Colon (tissue), 2 donors: ENCODE measurements around the gene SDK2.

Source experiments
- FAIRE-seq: peaks from 2 replicates; lab custom pipeline; 2012; peaks lifted over from hg19 to GRCh38; lab: Jason Lieb, UNC
- donor health status: control.
- donor health status: control.

The SDK2 gene, protein sequence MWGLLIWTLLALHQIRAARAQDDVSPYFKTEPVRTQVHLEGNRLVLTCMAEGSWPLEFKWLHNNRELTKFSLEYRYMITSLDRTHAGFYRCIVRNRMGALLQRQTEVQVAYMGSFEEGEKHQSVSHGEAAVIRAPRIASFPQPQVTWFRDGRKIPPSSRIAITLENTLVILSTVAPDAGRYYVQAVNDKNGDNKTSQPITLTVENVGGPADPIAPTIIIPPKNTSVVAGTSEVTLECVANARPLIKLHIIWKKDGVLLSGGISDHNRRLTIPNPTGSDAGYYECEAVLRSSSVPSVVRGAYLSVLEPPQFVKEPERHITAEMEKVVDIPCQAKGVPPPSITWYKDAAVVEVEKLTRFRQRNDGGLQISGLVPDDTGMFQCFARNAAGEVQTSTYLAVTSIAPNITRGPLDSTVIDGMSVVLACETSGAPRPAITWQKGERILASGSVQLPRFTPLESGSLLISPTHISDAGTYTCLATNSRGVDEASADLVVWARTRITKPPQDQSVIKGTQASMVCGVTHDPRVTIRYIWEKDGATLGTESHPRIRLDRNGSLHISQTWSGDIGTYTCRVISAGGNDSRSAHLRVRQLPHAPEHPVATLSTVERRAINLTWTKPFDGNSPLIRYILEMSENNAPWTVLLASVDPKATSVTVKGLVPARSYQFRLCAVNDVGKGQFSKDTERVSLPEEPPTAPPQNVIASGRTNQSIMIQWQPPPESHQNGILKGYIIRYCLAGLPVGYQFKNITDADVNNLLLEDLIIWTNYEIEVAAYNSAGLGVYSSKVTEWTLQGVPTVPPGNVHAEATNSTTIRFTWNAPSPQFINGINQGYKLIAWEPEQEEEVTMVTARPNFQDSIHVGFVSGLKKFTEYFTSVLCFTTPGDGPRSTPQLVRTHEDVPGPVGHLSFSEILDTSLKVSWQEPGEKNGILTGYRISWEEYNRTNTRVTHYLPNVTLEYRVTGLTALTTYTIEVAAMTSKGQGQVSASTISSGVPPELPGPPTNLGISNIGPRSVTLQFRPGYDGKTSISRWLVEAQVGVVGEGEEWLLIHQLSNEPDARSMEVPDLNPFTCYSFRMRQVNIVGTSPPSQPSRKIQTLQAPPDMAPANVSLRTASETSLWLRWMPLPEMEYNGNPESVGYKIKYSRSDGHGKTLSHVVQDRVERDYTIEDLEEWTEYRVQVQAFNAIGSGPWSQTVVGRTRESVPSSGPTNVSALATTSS (N-terminal part only)

DNA sequence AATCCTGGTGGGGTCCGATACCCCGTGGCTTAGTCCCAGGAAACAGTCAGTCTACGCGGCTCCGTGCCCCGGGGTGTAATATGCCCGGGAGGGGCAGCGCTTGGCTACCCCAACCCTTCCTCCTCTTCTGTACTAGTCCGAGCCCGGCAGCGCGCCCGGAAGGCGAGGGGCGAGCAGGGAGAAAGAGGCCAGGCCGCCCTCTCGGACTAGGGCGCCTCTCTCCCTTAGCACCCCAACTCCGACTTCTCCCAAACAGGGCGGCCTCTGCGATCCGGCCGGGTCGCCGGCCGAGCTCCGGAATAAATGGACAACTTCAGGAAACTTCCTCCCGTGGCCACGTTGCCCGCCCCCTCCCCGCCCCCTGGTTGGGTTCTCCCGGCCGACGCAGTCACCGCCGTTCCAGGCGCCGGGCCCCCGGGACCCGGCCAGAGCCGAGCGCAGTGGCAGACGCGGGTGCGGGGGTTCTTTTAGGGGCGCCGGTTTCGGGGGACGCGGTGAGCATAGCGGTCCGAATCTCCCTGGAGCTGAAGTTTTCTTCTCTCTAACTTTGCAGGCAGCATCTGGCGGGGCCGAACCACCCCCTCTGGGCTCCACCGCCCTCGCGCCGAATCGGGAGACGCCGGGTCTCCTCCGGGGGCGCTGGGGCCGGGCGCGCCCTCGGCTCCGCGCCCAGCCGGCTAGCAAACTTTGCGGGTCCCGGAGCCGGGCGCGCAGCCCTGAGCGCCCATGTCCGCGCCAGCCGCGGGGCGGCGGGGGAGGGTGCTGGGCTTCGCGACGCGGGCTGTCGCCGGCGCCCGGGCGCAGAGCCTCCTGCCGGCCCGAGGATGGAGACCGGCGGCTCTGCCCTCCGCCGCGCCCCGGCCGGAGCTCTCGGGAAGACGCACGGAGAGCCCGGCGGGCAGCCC, at the start of gene SDK2:
Gene SDK2, minus strand, starts transcription at position 301 of the 905 bp plus-strand sequence. CDS start 357 bp downstream, outside the sequence.
- no peak for FAIRE-seq

DNA sequence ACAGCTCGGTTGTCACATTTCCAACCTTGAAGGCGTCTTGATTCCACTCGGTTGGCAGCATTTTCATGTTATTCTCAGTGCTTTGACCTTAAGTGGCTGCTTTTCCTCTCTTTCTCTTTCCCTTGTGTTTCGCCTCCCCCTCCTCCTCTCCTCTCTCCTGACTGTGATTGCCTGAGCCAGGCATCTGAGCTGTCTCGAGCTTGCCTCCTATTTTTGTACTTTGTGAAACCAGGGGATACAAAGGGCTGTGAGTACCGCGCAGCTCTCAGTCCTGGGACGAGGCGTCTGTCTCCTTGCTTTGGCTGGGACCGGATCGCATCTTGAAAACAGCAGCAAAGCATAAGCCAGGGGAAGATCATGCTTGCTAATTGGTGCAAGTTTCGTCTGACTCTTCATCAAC, 48.8 kb upstream of the SDK2 start:
- no peak for FAIRE-seq

DNA sequence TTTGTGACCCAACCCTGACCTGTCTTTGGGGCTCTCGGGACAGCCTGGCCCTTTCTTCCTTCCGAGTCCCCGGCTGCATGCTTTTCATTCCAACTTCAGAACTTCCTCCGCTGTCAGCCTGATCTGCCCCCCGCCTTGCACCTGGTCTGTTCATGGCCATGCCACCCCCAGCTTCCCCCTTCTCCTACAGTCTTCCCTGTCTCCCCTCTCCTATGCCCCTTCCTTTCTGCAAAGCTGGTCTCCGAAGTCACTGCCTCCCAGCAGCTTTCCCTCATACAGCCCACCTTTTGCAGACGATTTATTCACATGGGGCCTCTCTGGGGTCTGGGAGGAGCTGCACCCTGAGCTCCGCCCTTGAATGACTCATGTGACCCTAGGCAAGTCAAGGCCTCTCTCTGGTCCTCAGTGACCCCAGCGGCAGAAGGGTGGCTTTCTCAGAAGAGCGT, 47.1 kb upstream of the SDK2 start:
- FAIRE-seq: no peak

DNA sequence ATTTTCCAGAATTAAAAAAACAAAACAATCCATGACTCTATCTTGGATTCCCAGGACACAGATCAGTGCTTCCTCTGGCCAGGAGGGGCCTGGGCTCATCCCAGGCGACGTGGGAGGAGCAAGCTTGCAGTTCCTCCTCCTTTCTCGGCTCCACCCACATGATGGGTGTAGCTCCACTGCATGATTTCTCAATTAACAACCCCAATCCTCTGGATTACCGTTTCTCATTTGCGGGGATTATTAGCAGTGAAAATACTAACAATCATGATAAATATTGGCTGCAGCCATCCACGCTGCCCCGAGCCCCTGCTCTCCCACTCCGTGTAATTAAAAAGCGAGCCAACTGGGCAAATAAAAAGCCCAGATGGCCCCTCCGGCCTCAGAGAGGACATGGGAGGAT, 46.4 kb upstream of the SDK2 start:
- FAIRE-seq: no peak

DNA sequence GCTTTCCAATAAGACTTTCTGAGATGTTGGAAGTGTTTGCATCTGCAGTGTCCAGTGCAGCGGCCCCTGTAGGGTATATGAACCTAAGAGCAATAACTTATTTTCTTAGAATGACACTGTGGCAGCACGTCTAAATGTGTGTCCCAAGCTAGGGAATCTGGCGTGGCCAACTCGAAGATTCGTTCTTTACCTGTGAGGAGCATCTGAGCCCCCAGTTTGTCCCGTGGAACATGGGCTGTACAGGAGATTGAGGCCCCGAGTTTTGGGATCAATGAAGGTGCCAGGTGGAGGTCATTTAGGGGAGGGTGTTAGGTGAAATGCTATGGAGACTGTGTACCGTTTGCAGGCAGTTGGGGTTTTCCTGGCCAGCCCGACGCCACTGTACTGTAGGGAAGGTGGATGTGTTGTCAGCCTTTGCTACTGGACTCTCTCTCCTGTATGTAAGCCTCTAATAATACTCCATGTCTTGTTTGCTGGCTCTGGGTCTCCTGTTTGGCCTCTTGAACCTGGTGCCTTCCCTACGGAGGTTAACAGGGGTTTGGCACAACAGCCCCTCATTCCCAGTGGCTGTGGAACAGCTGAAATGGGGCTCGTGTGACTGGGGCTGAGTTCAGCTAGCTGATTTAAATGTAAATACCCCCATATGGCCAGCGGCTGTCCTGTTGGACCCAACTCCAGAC, 45.5 kb upstream of the SDK2 start:
- FAIRE-seq: no peak

DNA sequence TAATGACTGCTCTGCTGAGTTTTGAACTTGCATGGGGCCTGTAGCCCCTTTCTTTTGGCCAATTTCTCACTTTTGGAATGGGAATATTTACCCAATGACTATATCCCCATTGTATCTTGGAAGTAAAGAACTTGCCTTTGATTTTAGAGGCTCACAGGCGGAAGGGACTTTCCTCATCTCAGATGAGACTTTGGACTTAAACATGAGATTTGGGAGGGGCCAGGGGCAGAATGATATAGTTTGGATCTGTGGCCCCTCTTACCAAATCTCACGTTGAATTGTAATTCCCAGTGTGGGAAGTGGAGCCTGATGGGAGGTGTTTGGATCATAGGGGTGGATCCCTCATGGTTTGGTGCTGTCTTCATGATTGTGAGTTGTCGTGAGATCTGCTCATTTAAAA, 42.7 kb upstream of the SDK2 start:
- FAIRE-seq: no peak

DNA sequence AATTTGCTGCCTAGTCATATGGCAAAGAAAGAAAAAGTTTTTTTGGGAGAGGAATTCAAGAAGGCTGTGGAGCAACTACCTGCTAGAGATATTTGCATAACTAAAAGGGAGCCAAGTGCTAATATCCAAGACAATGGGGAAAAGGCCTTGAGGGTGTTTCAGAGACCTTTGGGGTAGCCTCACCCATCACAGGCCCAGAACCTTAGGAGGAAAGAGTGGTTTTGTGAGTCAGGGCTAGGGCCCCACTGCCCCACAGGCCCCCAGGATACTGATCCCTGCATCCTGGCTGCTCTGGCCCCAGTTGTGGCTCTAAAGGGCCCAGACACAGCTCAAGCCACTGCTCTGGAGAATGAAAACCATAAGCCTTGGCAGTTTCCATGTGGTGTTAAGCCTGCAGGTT, 41.9 kb upstream of the SDK2 start:
- no peak for FAIRE-seq

DNA sequence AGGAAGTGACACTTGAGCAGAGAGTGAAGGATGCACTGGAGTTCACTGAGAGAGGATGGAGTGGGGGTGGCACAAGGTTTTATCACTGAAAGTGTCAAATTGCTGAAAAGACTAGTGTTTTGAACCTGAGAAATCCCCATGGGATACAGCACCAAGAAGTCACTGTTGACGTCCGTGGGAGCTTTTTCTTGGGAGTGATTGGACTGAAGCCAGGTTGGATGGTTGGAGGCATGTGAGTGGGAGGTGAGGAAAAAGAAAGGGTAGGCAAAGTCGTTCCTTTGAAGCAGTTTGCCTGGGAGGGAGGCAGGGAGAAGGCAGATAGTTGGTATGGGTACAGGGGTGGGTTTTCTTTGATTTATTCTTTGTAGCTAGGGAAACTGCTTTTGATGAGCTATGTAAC, 39.9 kb upstream of the SDK2 start:
- no peak for FAIRE-seq

DNA sequence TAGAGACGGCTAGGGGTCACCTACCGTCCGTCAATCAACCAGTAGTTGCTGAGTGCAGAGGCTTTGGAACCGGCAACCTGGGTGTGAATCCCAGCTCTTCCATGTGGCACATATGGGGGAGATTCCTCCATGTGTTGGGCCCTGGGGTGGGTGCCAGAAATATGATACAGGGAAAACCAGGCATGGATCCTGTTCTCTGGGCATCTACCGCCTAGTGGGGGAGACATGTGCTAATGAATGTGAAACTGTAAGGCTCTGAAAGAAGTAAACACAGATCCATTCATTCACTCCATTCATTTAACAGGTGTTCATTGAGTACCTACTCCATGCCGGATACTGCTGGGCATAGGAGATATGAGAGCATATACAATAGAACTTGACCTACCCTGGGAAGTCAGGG, 39.5 kb upstream of the SDK2 start:
- no peak for FAIRE-seq

DNA sequence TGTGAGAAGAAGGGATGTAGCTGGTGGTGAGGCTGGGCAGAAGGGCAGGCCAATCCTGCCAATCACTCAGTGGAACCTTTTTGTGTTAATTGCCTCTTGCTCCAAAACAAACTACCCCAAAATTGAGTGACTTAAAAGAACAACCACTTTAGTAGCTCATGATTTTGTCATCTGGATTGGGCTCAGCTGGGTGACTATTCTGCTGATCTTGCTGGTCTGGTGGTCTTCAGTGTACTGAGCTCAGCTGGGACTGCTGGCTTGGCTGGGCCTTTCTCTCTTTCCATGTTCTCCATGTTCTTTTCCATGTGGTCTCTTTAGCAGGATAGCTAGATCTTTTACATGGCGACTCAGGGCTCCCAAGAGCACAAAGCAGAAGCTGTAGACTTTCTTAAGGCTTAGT, 37.7 kb upstream of the SDK2 start:
- no peak for FAIRE-seq

DNA sequence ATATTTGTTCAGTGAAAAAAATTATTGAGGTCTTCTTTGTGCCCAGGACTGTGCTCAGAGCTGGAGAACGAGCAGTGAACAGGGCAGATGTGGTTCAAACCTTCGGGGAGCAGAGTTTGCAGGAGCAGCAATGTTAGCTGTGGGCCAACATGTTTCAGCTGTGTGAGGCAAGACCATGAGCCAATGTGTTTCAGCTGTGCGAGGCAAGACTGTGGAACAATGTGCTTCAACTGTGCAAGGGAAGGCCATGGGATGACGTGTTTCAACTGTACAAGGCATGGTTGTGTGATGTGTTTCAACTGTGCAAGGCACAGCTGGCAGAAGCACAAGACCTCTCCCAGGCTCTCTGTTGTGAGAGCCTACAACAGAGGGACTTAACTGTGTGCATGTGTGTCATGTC, 35.2 kb upstream of the SDK2 start:
- FAIRE-seq: no peak

DNA sequence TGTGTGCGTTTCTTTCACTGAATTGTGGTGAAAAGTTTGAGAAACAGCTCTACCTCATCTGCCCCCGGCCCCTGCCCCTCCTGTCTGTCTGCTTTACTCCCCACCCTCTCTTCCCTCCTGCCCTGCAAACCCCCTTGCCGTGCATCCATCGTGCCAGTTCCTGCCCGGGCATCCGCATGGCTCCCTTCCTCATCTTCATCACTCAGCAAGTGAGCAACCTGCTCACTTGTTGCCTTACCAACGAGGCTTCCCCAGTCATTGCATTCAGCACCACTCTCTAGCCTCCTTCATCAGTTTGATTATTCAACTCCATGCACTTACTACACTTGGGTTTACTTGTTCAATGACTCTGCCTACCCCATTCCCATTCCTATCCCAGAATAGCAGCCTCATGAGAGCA, 34.8 kb upstream of the SDK2 start:
- FAIRE-seq: no peak

DNA sequence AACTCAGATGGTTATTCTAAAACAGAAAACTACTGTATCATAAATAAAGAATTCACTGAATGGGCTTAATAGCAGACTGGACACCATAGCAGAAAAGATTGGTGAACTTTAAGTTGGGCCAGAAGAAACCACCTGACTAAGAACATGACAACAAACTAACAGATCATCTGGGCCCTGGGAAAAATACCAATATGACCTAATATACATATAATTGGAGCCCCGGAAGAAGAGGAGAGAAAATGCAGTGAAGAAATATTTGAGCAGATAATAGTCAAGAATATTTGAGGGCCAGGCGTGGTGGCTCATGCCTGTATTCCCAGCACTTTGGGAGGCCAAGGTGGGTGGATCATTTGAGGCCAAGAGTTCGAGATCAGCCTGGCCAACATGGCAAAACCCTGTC, 25.5 kb upstream of the SDK2 start:
- FAIRE-seq: no peak

DNA sequence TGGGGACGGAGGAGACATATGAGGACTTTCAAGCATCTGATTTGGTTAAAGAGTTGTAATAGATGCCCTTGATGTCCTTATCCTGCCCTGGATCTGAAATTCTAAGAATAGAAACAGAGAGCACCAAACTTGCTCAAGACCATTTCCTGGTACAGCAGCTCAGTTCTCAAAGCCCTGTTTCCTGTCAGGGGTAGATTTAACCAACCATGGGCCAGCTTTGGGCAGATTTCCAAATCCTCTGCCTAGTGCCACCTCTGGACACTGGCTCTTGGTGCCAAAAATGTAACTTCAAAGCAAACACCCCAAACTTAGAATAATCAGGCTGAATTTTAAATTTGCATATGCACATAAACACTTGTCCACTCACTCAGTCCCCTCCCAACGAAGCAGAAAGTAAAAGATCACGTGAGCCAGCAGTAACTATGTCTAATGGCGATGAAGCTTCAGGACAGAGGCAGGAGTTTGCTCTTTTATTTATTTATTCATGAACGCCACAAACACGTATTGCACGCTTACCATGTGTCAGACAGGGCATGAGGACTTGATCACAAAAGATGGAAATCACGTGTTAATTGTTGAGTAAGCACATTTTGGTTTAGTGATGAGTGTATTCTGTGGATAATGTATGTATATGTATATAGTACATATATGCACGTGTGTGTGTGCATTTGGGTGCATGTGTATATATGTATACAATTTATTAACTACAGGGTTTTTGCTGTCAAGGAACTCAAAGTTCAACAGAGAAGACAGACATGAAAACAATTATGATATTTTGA, 23.1 kb upstream of the SDK2 start:
- no peak for FAIRE-seq

DNA sequence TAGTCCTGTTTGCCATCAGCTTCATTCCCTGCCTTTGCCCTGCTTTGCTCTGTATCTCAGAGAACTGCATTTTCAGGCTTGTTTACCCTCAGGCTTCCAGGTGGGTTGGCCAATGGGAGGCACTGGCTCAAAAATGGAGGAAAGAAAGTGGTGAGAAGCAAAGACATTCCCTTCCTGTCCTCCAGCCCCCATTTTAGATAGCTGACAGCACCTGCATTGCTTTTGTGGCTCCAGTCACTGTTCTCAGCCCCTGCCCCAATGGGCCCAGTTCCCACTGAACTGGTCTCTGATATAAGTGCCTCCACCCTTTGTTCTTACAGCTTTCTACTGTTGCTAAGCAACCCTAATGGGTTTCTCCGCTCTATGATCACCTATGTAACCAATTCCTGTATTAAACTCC, 19.4 kb upstream of the SDK2 start:
- FAIRE-seq: no peak

DNA sequence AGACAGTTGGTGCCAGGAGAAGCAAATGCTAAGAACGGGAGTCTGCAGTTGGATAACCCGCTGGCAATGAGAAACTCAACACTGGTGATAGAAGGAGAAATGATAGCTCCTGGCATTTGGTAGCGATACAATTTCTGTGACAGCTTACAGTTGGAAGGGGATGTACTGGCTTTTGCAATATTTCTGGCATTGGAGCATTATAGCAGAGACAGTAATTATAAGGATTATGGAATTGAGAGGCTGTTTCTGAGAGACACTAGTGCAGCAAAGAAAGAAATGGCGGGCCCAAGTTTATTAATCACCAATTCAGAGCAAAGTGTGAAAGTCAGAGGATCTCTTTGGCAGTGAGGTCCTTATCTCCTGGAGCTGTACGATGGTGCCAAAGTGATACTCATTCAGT, 16.1 kb upstream of the SDK2 start:
- no peak for FAIRE-seq

DNA sequence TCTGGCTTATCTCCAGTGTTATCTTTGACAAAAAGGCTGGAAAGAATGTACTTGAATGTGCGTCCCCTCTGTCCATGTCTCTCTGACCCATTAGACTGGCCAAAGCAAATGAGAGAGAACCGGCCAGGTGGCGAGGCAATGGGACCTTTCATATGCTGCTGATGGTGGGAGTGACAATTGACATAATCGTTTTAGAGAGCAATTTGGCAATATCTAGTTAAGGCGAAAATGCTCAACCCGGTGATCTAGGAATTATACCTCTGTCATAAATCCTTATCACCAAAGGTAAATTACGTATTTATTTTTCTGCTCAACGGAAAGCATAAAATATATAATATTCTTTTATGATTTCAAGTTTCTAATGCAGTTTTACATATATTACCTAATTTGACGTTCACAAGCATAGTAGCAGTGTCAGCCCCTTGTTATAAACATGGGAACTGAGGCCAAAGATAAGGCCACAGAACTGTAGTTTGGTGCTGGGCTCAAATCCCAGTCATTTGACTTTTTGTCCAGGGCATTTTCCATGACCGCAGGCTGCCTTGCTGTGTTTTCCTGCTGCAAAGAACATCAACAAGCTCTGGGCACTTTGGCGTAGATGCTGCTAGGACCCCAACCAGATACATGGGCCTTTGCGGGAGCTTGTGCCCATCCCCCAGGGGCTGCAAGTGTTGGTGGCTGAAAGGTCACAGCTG, 14.7 kb upstream of the SDK2 start:
- no peak for FAIRE-seq

DNA sequence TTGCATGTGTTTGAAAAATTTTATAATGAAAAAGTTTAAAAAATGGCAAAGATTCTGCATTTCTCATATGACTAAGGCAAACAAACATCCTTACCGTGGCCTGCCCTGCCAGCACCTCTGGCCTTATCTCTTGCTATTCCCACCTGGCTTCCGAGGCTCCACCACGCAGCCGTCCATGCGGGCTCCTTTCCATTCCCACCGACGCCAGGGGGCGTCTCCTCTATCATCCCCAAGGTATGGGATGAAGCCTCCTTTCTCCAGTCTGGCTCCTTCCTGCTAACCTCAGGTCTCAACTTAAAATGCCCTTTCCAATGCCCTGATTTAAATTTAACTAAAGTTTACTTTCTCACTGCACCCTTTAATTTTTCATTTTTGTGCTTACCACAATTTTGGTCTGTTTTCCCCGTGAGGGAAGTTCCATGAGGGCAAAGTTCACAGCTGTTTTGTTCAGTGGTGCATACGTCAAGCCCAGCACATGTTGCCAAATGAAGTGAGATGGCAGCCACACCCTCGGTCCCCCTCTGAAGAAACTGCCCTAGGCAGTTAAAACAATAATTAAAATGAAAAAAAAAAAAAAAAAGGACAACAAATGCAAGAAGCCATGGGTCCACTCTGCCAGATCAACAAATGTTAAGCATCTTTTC, 13.3 kb upstream of the SDK2 start:
- no peak for FAIRE-seq

DNA sequence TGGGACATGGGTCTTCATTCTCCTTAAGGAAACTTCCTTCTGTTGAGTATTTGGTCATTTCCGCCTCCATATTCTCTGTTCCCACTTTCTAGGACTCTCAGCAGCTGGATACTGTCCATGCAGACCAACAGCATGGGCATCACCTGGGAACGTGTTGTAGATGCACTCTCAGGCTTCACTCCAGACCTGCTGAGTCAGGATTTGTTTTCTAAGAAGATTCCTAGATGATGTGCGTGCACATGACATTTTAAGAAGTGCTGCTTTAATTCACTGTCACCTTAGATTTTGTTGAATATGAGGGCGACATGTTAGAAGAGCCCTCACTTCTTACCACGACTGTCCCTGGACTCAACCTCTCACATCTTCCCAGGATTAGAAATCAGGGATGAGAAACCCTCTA, 10.0 kb upstream of the SDK2 start:
- FAIRE-seq: no peak
